ENCODE data around the gene C1QTNF12.

The C1QTNF12 gene

GRCh38 chr1:1223891-1224290, 22.6 kb downstream of the C1QTNF12 start:
- H3K9ac ChIP-seq (ENCODE audit: low read length): no peak overlapping the region

DNA sequence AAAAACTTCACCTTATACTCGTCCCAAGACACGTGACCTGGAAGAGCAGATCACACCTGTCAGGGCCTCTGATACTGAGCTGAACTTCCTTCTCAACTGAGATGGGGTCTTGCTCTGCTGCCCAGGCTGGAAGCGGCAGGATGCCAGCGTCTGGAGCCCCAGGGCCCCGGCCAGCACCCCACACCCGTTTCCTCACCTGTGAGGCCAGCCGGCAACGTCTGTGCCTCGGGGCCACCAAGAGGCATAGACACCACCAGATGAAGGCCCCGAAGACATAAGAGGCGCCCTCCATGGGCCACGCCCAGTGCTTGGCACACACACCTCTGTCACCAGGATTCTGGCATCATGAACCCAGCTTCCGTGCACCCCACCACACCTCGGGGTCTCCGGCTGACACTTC, 23.2 kb downstream of the C1QTNF12 start:
- H3K36me3 ChIP-seq (ENCODE audit: control insufficient read depth, insufficient read depth, low read length): peaks cover 65% of the 10 kb centered on the region
- no peaks in the 10 kb centered on the region for H3K9me3 ChIP-seq (ENCODE audit: control insufficient read depth, insufficient read depth, low read depth, low read length)
- H3K4me3 ChIP-seq (ENCODE audit: low read depth, low read length): no peak overlapping the region
- H3K27me3 ChIP-seq (ENCODE audit: control insufficient read depth, insufficient read depth, low read length): no peaks in the 10 kb centered on the region
- peaks cover 2% of the 10 kb centered on the region; the same call in 1 of the 2 replicates for H3K4me1 ChIP-seq (ENCODE audit: control insufficient read depth, insufficient read depth, low read length)
- H3K27ac ChIP-seq (ENCODE audit: low read depth, low read length): no peak overlapping the region
- no peak overlapping the region for H3K9ac ChIP-seq (ENCODE audit: low read length)

More at GRCh38 chr1:1223891-1224290, 22.6 kb downstream of the C1QTNF12 start:
- H3K4me1 ChIP-seq (ENCODE audit: control insufficient read depth, insufficient read depth, low read length): no peaks in the 10 kb centered on the region
- H3K4me3 ChIP-seq (ENCODE audit: low read depth, low read length): no peak overlapping the region
- H3K36me3 ChIP-seq (ENCODE audit: control insufficient read depth, insufficient read depth, low read length): peaks cover 68% of the 10 kb centered on the region
- H3K27ac ChIP-seq (ENCODE audit: low read depth, low read length): no peak overlapping the region
- H3K27me3 ChIP-seq (ENCODE audit: control insufficient read depth, insufficient read depth, low read length): no peaks in the 10 kb centered on the region
- no peaks in the 10 kb centered on the region for H3K9me3 ChIP-seq (ENCODE audit: control insufficient read depth, insufficient read depth, low read depth, low read length)

DNA sequence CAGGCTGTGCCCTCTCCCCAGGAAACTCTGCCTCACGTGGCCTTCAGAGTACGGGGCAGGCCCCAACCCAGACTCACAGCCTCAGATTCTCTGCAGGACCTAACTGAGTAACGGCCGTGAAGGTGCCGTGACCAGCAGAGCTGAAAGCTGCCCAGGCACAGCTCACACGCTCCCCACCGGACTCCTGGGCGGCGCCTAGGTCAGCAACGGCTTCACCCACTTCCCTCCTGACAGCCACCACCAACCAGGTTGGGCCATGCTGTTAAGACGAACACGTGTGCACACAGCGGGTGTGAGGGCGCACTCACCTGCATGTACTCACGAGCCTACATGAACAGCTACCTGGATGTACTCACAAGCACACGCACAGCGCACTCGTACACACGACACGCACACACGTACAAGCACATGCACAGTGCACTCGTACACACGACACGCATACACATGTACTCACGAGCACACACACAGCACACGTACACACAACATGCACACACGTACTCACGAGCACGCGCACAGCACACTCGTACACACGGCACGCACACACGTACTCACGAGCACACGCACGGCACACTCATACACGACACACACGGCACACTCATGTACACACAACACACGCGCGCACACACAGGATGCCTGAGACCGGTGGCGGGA, 23.8 kb downstream of the C1QTNF12 start:
- Histone ChIP-seq H3K4me3 (ENCODE audit: low read depth, low read length) (no peak overlapping the region), H3K27me3 (ENCODE audit: control insufficient read depth, insufficient read depth, low read length) (no peaks in the 10 kb centered on the region), H3K9ac (ENCODE audit: low read length) (no peak overlapping the region), H3K27ac (ENCODE audit: low read depth, low read length) (no peak overlapping the region), H3K36me3 (ENCODE audit: control insufficient read depth, insufficient read depth, low read length) (peaks cover 65% of the 10 kb centered on the region), H3K9me3 (ENCODE audit: control insufficient read depth, insufficient read depth, low read depth, low read length) (no peaks in the 10 kb centered on the region), H3K4me1 (ENCODE audit: control insufficient read depth, insufficient read depth, low read length) (peaks cover 4% of the 10 kb centered on the region; the same call in 1 of the 2 replicates)

DNA sequence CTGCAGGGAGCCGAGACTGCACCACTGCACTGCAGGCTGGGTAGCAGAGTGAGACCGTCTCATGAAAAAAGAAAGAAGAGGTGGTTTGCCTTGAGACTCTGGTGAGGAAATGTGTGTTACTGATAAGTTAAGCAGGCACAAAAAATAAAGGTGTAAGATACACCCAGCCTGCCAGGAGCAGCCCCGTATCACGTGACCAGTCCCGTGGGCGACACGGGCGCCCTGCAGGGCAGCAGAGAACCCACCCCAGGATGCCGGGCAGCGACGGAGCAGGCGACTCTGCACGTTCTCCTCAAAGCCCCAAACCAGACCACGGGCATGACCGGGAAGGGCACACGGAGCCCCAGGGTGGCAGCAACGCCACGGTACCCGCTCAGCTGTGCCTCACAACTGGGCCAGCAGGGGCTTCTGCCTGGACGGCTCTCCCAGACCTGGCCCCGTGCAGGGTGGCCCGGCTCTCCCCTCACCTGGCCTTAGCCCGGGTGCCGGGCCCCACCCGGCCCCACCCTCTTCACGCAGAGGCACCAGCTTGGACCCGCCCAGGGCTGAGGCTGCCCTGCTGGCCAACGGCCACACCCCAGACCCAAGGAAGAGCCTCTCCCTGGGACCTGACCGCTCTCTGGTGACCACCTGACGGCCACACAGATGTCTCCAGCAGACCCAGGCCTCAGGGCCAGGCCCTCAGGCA, 24.5 kb downstream of the C1QTNF12 start:
- Histone ChIP-seq H3K27me3 (ENCODE audit: control insufficient read depth, insufficient read depth, low read length) (no peaks in the 10 kb centered on the region), H3K9me3 (ENCODE audit: control insufficient read depth, insufficient read depth, low read depth, low read length) (no peaks in the 10 kb centered on the region), H3K9ac (ENCODE audit: low read length) (no peak overlapping the region), H3K27ac (ENCODE audit: low read depth, low read length) (no peak overlapping the region), H3K4me3 (ENCODE audit: low read depth, low read length) (no peak overlapping the region), H3K36me3 (ENCODE audit: control insufficient read depth, insufficient read depth, low read length) (peaks cover 66% of the 10 kb centered on the region), H3K4me1 (ENCODE audit: control insufficient read depth, insufficient read depth, low read length) (peaks cover 4% of the 10 kb centered on the region; the same call in 1 of the 2 replicates)

DNA sequence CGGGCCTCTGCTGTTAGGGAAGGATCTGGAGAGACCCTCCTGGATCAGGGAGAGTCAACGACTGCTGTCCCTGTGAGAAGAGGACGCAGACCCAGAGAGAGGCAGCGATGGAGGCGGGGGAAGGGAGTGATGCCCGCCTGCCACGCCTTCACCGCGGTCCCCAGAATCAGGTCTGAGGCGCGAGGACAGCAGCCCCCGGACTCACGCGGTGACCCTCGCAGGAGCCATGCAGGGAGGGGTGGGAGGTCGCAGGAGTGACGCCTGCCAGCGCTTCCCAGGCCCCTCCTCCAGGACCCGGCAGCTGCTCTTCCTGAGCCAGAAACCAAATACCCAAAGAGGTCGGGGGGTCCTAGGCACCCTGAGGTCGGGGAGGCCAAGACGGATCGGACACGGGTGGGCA, 26.3 kb downstream of the C1QTNF12 start:
- Histone ChIP-seq H3K27ac (ENCODE audit: low read depth, low read length) (no peak overlapping the region), H3K9me3 (ENCODE audit: control insufficient read depth, insufficient read depth, low read depth, low read length) (no peaks in the 10 kb centered on the region), H3K4me1 (ENCODE audit: control insufficient read depth, insufficient read depth, low read length) (peaks cover 4% of the 10 kb centered on the region; the same call in 1 of the 2 replicates), H3K4me3 (ENCODE audit: low read depth, low read length) (no peak overlapping the region), H3K27me3 (ENCODE audit: control insufficient read depth, insufficient read depth, low read length) (no peaks in the 10 kb centered on the region), H3K9ac (ENCODE audit: low read length) (no peak overlapping the region), H3K36me3 (ENCODE audit: control insufficient read depth, insufficient read depth, low read length) (peaks cover 56% of the 10 kb centered on the region)

DNA sequence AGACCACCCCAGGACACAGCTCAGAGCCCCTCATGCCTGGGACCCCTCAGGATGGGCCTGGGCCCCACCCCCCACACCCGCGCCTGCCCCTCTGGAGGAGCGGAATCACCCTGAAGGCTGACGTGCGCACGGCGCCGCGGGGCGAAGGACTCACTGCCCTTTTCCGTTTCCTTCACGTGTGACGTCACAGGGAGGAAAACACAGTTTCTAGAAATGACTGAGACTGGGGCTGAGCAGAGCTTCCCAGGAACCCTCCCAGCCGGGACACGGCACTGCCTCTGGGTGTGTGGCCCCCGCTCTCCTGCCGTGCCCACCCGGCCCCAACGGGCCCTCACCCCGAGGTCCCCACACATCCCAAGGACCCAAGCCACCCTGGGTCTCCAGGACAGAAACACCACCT, 27.2 kb downstream of the C1QTNF12 start:
- H3K27me3 ChIP-seq (ENCODE audit: control insufficient read depth, insufficient read depth, low read length): no peaks in the 10 kb centered on the region
- no peak overlapping the region for H3K27ac ChIP-seq (ENCODE audit: low read depth, low read length)
- no peak overlapping the region for H3K9ac ChIP-seq (ENCODE audit: low read length)
- H3K4me1 ChIP-seq (ENCODE audit: control insufficient read depth, insufficient read depth, low read length): peaks cover 4% of the 10 kb centered on the region; the same call in 1 of the 2 replicates
- no peaks in the 10 kb centered on the region for H3K9me3 ChIP-seq (ENCODE audit: control insufficient read depth, insufficient read depth, low read depth, low read length)
- no peak overlapping the region for H3K4me3 ChIP-seq (ENCODE audit: low read depth, low read length)
- H3K36me3 ChIP-seq (ENCODE audit: control insufficient read depth, insufficient read depth, low read length): peaks cover 52% of the 10 kb centered on the region

- no peak overlapping the region for H3K4me3 ChIP-seq (ENCODE audit: low read depth, low read length)
- H3K9ac ChIP-seq (ENCODE audit: low read length): no peak overlapping the region
- H3K9me3 ChIP-seq (ENCODE audit: control insufficient read depth, insufficient read depth, low read depth, low read length): no peaks in the 10 kb centered on the region
- no peaks in the 10 kb centered on the region for H3K27me3 ChIP-seq (ENCODE audit: control insufficient read depth, insufficient read depth, low read length)
- H3K4me1 ChIP-seq (ENCODE audit: control insufficient read depth, insufficient read depth, low read length): peaks cover 4% of the 10 kb centered on the region; the same call in 1 of the 2 replicates
- H3K27ac ChIP-seq (ENCODE audit: low read depth, low read length): no peak overlapping the region
- peaks cover 48% of the 10 kb centered on the region for H3K36me3 ChIP-seq (ENCODE audit: control insufficient read depth, insufficient read depth, low read length)
Observed at GRCh38 chr1:1218524-1219200, 27.9 kb downstream of the C1QTNF12 start.

- Histone ChIP-seq H3K36me3 (ENCODE audit: control insufficient read depth, insufficient read depth, low read length) (peaks cover 41% of the 10 kb centered on the region), H3K27ac (ENCODE audit: low read depth, low read length) (no peak overlapping the region), H3K9me3 (ENCODE audit: control insufficient read depth, insufficient read depth, low read depth, low read length) (no peaks in the 10 kb centered on the region), H3K27me3 (ENCODE audit: control insufficient read depth, insufficient read depth, low read length) (no peaks in the 10 kb centered on the region), H3K4me1 (ENCODE audit: control insufficient read depth, insufficient read depth, low read length) (peaks cover 4% of the 10 kb centered on the region; the same call in 1 of the 2 replicates), H3K4me3 (ENCODE audit: low read depth, low read length) (no peak overlapping the region), H3K9ac (ENCODE audit: low read length) (no peak overlapping the region)
Observed at GRCh38 chr1:1217621-1218523, 28.6 kb downstream of the C1QTNF12 start.

GRCh38 chr1:1216770-1217620, 29.5 kb downstream of the C1QTNF12 start:
- Histone ChIP-seq H3K27ac (ENCODE audit: low read depth, low read length) (no peak overlapping the region), H3K27me3 (ENCODE audit: control insufficient read depth, insufficient read depth, low read length) (no peaks in the 10 kb centered on the region), H3K9me3 (ENCODE audit: control insufficient read depth, insufficient read depth, low read depth, low read length) (no peaks in the 10 kb centered on the region), H3K9ac (ENCODE audit: low read length) (no peak overlapping the region), H3K4me1 (ENCODE audit: control insufficient read depth, insufficient read depth, low read length) (peaks cover 4% of the 10 kb centered on the region; the same call in 1 of the 2 replicates), H3K4me3 (ENCODE audit: low read depth, low read length) (no peak overlapping the region), H3K36me3 (ENCODE audit: control insufficient read depth, insufficient read depth, low read length) (peaks cover 34% of the 10 kb centered on the region)

Data from HUES6 (cell line).